Stimulated activated CD8-positive, alpha-beta memory T cell treated with anti-CD3 and anti-CD28 coated beads, Interleukin-4, amount 100 ng/mL, for 48 hours (primary cell): ENCODE results near the gene ALG11.
A peak's percentile ranks its signal among the peaks of the same experiment; 100 is the strongest.
"Not testable (repeated sequence)": the region's sequence is repeated elsewhere in the genome, so short reads cannot be mapped to it uniquely, and the experiment has no call there.

Experiments
- DNase-seq: peaks from one replicate; pipeline ENCODE4 v3.0.0-alpha.2; 2020

The ALG11 gene, protein sequence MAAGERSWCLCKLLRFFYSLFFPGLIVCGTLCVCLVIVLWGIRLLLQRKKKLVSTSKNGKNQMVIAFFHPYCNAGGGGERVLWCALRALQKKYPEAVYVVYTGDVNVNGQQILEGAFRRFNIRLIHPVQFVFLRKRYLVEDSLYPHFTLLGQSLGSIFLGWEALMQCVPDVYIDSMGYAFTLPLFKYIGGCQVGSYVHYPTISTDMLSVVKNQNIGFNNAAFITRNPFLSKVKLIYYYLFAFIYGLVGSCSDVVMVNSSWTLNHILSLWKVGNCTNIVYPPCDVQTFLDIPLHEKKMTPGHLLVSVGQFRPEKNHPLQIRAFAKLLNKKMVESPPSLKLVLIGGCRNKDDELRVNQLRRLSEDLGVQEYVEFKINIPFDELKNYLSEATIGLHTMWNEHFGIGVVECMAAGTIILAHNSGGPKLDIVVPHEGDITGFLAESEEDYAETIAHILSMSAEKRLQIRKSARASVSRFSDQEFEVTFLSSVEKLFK

DNA sequence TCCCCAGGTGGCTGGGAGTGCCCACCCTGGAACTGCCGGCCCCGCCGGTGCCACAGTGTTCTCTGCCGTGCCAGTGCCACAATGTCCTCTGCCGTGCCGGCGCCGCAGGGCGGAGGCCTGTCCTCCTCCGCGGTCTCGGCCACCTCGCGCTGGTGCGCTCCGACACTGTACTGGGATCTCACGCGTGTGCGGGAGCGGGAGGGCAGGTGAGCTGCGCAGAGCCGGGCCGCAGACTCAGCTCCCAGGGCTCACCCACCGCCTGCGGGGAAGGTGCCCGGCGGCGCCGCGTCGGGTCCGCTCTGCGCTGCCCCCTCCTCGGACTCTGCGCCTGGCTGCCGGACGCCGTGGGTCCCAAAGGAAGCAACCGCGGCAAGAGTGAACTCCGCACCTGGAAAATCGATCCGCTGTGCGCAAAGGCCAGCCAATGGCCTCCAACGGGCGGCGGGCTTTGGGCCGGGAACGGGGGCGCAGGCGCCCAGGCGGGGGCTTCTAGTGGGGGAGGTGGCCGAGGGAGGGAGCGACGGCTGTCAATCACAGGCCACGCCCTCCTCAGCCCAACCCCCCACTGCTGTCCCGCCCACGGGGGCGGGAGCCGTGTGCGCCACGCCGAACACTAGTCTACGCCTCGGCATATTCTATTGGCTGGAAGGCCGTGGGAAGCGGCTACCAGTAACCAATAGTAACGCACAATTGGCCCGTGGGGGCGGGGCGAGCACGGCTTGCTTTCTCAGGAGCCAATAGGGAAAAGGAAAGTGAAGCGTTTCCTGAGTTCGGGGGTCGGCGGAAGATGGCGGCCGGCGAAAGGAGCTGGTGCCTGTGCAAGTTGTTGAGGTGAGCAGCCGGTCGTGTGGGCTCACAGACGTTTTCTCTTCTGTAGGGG, at the start of gene ALG11:
TSS of gene ALG11 (plus strand) at position 767 of the 880 bp plus-strand sequence. CDS start at position 788, 21 bp downstream.
- DNase-seq: peak; percentile 100

DNA sequence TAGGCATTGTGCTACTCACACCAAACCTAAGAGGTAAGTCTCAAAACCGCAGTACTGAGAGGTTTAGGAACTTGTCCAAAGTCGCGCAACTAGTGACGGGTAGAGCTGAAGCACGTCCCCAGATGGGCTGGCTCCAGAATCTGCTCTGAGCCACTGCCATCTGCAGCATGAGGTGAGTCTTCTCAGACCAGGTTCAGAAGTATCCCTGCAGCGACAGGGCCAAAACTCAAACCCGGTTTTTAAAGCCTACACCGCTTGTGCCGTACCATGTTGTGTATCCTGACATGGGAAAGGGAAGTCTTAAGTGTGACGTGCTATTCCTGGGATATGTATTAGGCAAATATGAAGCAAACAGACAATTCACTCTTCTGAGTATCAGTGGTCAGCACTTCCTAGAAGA, 46.0 kb upstream of the ALG11 start:
- DNase-seq: no peak

DNA sequence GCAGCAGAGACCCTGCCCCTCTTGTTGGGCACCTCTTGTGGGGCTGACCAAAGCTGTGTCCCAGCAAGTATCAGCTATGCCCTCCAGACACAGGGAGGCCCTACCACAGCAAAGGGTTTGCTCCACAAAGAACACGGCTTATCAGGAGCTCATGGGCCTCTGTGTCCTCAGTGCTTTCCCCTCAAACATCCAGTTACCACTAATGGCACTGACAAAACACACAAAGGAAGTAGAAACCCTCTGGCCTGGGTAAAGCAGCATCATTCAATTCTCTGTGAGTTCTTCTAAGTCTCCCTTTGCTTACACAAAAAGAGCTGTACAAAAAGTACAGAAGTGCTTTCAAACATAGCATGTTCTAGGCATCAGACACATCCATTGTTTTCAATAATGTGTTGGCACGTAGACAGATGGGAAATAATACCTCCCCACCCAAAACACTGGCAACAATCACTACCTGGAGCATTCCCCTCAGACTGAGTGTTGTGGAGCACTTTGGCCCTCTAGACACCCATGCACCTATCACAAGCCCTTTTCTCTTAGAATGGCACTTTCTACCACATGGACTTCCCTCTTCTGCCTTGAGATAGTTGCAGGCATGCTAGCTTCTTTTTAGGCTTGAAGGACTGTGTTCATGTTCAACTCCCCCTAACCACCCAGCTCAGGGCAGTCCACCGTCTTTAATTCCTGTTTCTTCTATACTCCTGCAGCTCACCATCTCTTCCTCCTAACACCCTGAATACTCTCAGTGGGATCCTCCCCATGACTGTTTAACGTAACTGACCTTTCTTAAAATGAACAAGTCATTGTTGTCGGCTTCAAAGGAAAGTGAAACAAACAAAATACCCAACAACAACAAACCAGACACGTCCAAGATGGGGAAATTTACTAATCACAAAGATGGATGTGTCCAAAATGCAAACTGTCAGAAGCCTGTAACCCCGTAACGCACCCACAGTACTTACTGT, 44.4 kb upstream of the ALG11 start:
- DNase-seq: no peak

DNA sequence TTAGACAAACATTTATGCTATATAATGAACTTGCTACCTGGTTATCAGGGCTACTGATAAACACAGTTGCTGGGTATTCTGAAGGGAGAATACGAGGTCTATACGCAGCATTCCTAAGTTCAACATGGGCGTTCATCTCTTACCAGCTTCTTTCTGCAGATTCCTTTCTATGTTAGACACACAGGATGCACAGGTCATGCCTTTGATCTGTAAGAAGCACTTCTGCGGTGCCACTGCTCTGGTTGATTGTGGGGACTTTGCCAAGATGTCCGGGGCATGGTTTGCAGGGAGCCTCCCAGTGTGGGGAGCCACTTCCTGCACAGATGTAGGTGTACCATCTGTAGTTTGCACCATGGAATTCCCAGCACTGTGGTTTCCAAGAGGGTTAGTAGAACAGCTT, 41.8 kb upstream of the ALG11 start:
- DNase-seq: no peak

DNA sequence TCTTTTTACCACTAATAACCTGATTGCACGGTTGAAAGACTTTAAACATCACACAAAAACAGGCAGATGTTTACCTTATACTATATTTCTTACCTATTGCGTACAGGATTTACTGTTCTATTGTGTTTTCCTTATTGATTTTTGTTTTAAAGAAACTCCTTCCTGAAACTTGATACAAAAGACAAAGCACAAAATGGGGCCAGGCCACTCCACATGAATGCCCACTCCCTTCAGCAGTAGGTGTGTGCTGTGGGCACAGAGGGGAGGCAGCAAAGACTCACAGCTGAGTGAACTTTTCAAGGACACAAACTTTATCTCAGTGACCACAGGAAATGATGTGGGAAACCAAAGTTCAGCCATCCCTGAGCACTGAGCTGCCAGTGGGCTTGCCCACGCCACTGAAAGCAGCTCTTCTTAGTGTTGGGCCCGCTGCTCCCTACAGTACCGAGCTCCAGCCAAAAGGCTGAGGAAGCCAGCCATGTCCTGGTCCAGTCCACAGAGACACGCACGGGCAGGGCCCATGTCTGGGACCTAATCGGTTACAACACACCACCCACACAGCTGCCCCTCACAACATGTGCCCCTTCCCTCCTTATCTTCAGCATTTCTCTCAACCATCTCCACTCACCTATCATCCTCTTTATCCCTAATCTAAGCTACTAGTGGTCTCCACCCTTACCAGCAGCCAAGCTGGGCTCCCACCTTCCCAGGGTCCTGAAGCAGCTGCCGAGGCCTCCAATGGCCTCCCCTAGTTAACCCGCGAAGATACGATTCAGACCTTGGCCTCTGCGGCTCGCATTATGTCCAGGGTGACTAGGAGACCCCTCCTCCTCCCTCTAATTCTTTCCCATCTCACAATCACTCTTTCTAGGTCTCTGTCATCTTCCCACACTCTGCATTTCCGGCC, 40.4 kb upstream of the ALG11 start:
- DNase-seq: no peak

DNA sequence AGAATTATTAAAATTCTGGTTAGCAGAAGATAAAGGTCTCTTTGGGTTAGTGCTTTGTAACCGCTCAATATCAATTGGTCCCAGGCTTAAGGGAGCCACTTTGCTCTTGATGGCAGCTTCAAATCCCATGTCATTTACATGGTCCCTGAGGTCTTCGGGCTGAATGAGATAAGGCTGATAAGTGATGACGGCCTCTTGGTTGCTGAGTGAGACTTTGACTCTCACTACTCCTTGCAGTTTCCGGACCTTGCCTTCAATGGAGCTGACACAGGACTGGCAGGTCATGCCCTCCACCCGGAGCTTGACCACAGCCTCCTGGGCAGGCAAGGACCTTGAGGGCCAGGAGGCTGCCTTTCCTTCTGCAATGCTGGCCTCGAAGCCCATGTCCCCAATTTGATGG, 37.7 kb upstream of the ALG11 start:
- DNase-seq: no peak

DNA sequence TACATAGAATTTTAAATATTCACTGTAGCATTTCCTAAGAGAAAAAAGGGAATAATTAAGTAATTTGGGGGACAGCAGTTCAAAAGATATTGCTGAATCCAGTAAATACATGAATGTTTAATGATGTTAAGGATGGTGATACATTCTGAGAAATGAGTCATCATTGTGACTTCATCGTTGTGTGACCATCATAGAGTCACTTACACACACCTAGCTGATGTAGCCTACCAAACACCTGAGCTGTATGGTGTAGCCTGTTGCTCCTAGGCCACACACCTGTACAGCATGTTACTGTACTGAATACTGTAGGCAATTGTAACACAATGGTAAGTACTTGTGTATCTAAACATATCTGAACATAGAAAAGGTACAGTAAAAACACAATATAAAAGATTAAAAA, 35.8 kb upstream of the ALG11 start:
- no peak for DNase-seq

DNA sequence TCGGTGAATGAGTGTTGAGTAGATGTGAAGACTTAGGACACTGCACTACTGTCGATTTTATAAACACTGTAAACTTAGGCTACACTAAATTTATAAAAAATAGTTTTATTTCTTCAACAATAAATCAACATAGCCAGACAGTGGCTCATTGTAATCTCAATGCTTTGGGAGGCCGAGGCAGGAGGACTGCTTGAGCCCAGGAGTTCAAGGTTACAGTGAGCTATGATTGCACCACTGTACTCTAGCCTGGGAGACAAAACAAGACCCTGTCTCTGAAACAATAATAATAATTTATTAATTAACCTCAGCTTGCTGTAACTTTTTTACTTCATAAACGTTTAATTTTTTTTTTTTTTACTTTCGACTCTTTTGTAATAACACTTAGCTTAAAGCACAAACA, 35.3 kb upstream of the ALG11 start:
- no peak for DNase-seq

DNA sequence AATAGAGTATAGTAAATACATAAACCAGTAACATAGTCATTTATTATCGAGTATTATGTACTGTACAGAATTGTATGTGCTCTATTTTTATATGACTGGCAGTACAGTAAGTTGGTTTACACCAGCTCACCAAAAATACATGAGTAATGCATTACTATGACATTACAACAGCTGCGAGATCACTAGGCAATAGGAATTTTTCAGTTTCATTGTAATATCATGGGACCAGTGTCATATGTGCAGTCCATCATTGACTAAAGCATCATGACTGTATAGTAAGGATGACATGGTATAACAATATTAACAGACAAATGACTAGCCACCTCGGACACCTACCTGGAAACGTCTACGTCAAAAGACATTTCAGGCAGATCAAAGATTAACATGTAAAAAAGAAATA, 34.6 kb upstream of the ALG11 start:
- DNase-seq: no peak

DNA sequence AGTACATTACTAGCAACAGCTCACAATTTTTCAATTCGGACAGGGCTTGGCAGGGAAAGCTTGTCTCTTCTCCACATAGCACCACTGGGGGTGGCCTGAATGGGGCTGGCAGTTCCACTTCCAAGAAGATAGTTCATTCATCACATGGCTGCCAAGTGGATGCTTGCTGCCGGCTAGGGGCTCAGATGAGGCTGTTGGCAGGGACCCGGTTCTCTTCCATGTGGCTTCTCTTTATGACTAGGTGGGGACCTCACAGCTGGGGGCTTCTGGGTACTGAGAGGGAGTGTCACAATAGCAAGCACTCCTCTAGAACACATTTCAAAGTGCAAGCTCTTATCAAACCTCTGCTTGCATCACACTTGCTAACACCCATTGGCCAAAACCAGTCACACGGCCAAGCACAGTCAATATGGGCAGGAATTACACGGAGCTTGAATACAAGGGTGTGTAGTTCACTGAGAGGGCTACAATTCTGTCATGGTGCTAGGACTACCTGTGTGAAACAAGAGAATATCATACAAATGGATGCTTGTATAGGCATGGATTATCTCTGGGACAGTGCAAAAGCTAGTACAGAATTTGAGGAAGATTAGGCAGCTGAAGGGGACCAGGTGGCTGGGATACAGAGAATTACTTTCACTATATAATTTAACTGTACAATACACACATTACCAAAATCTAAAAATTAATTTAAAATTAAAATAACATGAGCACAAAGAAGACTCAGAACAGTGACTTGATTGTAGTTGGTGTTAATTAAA, 33.2 kb upstream of the ALG11 start:
- DNase-seq: no peak

DNA sequence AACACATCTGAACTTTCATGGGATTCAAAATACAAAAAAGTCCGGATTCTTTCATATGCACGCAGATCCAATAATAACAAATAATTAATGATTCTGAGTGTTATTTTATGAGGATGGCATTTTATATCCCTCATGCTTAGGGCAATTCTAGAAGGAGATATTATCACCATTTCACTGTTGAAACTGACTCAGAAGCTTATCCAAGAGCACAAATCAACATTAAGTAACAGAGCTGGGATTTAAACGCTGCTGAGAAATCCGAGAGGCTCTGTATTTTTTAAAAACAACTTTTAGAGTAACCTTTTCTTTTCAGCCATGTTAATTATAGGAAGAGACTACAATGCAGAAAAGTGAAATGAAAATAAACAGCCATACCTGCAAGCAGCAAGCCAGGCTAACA, 31.3 kb upstream of the ALG11 start:
- no peak for DNase-seq

DNA sequence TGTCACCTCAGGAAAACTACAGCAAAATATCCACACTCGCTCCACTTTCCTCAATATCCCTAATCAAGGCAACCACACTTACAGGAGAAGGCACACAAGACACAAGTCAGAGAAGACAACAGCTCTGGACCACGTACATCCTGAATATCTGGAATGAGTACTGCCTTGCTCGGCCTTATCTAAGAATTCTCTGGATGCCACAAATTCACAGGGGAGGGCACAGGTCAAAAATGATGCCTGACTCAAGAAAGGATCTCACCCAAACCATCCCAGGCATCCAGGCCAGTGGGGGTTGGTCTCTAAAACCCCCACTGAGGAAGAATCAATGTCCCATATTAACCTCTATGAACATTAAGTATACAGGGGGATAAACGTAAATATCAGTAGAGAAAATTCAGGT, 30.8 kb upstream of the ALG11 start:
- no peak for DNase-seq

DNA sequence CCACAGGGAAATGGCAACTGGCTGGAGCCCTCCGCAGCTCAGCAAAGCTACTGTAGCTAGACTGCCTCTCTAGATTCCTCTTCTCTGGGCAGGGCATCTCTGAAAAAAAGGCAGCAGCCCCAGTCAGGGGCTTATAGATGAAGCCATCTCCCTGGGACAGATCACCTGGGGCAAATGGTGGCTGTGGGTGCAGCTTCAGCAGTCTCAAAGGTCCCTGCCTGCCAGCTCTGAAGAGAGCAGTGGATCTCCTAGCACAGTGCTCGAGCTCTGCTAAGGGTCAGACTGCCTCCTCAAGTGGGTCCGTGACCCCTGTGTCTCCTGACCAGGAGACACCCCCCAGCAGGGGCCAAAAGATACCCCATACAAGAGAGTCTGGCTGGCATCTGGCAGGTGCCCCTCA, 28.9 kb upstream of the ALG11 start:
- not testable (repeated sequence) for DNase-seq

DNA sequence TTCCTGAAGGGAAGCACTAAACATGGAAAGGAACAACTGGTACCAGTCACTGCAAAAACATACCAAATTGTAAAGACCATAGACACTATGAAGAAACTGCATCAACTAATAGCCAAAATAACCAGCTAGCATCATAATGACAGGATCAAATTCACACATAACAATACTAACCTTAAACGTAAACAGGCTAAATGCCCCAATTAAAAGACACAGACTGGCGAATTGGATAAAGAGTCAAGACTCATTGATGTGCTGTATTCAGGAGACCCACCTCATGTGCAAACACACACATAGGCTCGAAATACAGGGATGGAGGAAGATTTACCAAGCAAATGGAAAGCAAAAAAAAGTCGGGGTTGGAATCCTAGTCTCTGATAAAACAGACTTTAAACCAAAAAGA, 27.3 kb upstream of the ALG11 start:
- not testable (repeated sequence) for DNase-seq

DNA sequence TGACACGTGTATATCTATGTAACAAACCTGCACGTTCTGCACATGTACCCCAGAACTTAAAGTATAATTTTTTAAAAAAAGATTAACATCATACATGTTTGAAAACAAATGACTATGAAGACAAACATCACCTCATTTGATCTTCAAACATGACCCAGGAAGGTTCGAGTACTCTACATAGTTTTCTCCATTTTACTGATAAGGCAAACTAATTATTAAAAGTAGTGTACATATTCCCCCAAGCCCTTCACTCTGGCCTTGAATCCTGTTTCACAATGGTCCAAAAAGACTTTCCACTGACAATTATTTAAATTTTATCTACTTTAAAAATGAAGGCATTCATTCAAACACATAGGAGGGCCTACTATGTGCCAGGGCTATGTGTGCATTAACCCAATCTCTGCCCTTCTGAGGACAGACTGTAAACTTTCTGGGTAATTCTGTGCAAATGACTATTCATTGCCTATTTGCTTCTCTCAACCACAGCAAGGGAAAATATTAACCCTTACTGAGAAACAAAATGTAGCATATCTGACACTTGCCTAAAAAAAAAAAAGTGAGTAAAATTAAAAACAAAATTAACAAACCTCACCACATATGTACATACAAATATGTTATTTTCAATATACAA, 23.1 kb upstream of the ALG11 start:
- DNase-seq: no peak

DNA sequence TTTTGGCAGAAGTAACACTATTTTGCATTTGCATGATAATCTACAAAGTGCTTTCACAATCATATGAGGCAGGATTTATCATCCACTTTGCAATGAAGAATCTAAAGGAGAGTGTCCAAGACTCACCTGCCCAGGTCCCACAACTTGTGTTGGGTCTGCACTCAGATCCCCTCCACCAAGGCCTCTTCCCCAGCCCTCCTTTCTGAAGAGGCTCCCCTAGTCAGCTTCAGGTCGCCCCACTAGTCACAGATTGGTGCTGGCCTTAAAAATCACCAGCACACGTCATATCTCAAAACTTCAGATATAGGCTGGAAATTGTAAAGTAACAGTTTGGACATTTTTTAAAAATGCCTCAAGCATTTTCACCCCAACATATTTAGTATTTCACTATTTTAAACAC, 18.5 kb upstream of the ALG11 start:
- no peak for DNase-seq

DNA sequence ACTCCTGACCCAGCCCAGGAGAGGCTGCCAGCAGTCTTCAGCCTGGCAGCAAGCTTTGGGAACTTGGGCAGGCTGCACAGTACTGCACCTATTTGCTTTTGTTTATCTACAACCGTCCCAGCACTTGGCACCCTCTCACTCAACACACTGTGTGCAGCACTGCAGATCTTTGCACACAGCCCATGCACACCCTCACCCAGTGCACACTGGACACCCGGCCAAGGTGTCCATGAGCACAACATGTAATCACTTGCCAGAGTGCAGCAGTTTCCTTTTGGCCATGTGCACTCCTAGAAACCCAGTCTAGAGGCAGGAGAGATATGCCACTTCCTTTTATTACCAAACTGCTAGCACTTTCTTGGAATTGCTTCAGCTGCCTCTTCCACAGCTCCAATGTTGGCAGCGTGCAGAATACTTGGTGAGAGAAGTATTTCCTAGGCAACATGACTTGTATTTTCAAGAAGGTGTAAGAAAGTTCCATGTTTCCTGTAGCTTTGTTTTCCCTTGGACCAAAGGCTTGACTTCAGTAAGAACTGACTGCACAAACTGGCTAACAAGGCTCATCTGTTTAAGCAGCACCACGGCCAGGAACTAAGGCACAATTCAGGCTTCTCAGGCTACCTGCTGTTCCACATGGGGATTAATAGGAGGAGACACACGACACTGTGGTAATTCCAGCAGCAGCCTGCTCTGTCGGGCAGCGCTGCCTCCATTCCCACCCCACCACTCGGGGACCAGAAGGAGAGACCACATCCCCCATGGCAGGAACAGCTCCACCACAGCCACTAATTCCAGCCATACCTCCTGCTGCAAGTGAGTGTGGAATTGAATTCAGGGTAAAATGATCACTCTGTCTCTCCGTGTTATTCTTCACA, 16.3 kb upstream of the ALG11 start:
- DNase-seq: no peak

DNA sequence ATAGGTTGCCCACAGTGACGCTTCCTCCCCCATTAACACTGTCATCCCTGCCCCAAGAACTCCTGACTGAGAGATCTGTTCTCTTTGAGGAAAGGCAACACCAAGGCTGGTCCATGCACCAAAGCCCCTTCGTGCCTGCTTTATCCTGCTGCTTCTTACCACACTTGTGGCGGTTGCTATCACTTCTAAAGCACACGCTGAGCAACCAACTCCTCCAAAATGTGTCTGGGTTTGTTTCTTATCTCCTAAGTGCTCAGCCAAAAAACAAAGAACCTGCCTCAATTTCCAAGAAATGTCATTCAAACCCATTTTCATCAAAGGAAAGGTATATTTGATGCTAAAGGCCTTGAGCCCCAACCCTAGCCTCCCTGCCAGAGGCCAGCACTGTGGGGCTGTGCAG, 15.6 kb upstream of the ALG11 start:
- no peak for DNase-seq

DNA sequence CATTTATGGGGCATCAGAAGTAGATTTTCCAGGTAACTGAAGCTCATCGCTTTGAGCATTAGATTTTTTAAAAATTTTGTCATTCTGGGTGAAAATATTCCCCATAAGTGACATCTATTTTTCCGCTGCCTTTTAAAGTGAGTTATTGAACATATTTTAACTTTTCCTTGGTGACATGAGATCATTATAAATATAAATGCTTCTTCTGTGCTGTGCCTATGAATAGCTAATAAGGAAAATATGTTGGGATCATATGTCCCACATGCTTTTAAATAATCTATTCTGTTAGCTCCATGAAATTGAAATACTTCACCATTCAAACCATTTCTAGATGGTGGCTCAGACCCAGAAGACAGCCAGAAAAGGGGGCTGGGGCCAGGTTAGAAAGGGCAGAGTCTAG, 15.0 kb upstream of the ALG11 start:
- no peak for DNase-seq
